Activated naive CD4-positive, alpha-beta T cell treated with anti-CD3 and anti-CD28 coated beads, Interleukin-2, amount 10 ng/mL, durations not matched to agents 7 days and 5 days (primary cell): ENCODE data around the gene TCF3.
A peak's percentile ranks its signal among the peaks of the same experiment; 100 is the strongest.
"Not testable (repeated sequence)": the region's sequence is repeated elsewhere in the genome, so short reads cannot be mapped to it uniquely, and the experiment has no call there.

Source experiments
- CTCF ChIA-PET: fragments of 350-600 bp; sonication (Branson Sonifier 250); formaldehyde crosslinking; loops from one replicate; lab custom pipeline; 2021; ENCODE audit warnings: antibody characterized with exemption; lab: Charles Lee
- DNase-seq: peaks from one replicate; pipeline ENCODE4 v3.0.0-alpha.2; 2020
- H3K27ac Mint-ChIP-seq: one replicate; pipeline ENCODE4 v1.8.0; 2021; ENCODE audit warnings: mild to moderate bottlenecking, moderate library complexity, mixed read lengths
- H3K27me3 Mint-ChIP-seq: one replicate; pipeline ENCODE4 v1.8.0; 2021; ENCODE audit warnings: mild to moderate bottlenecking, mixed read lengths
- H3K36me3 Mint-ChIP-seq: one replicate; pipeline ENCODE4 v1.8.0; 2021; ENCODE audit warnings: mixed read lengths
- H3K4me1 Mint-ChIP-seq: one replicate; pipeline ENCODE4 v1.8.0; 2021; ENCODE audit warnings: mixed read lengths
- H3K4me3 Mint-ChIP-seq: one replicate; pipeline ENCODE4 v1.8.0; 2021; ENCODE audit warnings: mild to moderate bottlenecking, moderate library complexity, mixed read lengths
- H3K9me3 Mint-ChIP-seq: one replicate; pipeline ENCODE4 v1.8.0; 2021; ENCODE audit warnings: mixed read lengths

The TCF3 gene

GRCh38 chr19:1652471-1653299 is at the start of gene TCF3:
TCF3 (minus strand) TSS chr19:1652615; CDS start chr19:1650248, 2,367 bp downstream.
- no peaks in the 10 kb centered on the region for H3K36me3 Mint-ChIP-seq
- H3K9me3 Mint-ChIP-seq = no peaks in the 10 kb centered on the region
- H3K4me1 Mint-ChIP-seq = peaks cover 20% of the 10 kb centered on the region
- CTCF ChIA-PET = interaction anchor here (1.4 kb wide), 1 partner anchor 106 kb away, joined by 4 read pairs; no protein-coding TSS in a partner anchor
- H3K27ac Mint-ChIP-seq = peak within 1 kb of the TSS; percentile 93
- peak; percentile 98 for DNase-seq
- H3K4me3 Mint-ChIP-seq = peak within 1 kb of the TSS; percentile 90
- peaks cover 11% of the 10 kb centered on the region for H3K27me3 Mint-ChIP-seq

GRCh38 chr19:1700733-1701663 is 48.6 kb upstream of the TCF3 start:
- peaks cover 8% of the 10 kb centered on the region for H3K4me1 Mint-ChIP-seq
- no peaks in the 10 kb centered on the region for H3K36me3 Mint-ChIP-seq
- CTCF ChIA-PET = no interaction called here
- H3K4me3 Mint-ChIP-seq = no peak overlapping the region
- no peak overlapping the region for H3K27ac Mint-ChIP-seq
- no peak for DNase-seq
- peaks cover 33% of the 10 kb centered on the region for H3K27me3 Mint-ChIP-seq
- peaks cover 13% of the 10 kb centered on the region for H3K9me3 Mint-ChIP-seq

GRCh38 chr19:1699998-1700732 is 47.8 kb upstream of the TCF3 start:
- Mint-ChIP-seq H3K27me3 (peaks cover 33% of the 10 kb centered on the region), H3K9me3 (peaks cover 13% of the 10 kb centered on the region), H3K36me3 (no peaks in the 10 kb centered on the region), H3K4me3 (no peak overlapping the region), H3K4me1 (peaks cover 8% of the 10 kb centered on the region), H3K27ac (no peak overlapping the region)
- no peak for DNase-seq
- CTCF ChIA-PET = no interaction called here

- H3K9me3 Mint-ChIP-seq = peaks cover 12% of the 10 kb centered on the region
- H3K4me3 Mint-ChIP-seq = no peak overlapping the region
- peaks cover 38% of the 10 kb centered on the region for H3K27me3 Mint-ChIP-seq
- CTCF ChIA-PET = no interaction called here
- H3K36me3 Mint-ChIP-seq = no peaks in the 10 kb centered on the region
- no peak overlapping the region for H3K27ac Mint-ChIP-seq
- H3K4me1 Mint-ChIP-seq = peaks cover 8% of the 10 kb centered on the region
- no peak for DNase-seq
Observed at GRCh38 chr19:1699386-1699785, 47.0 kb upstream of the TCF3 start.

- CTCF ChIA-PET = no interaction called here
- H3K36me3 Mint-ChIP-seq = no peaks in the 10 kb centered on the region
Observed at GRCh38 chr19:1698636-1699035, 46.2 kb upstream of the TCF3 start.

GRCh38 chr19:1695481-1695880 is 43.1 kb upstream of the TCF3 start:
- H3K36me3 Mint-ChIP-seq, H3K4me1 Mint-ChIP-seq, CTCF ChIA-PET, DNase-seq, H3K4me3 Mint-ChIP-seq: not testable (repeated sequence)
- peaks cover 52% of the 10 kb centered on the region for H3K27me3 Mint-ChIP-seq
- peaks cover 10% of the 10 kb centered on the region for H3K9me3 Mint-ChIP-seq
- peak overlapping the region; percentile 49 for H3K27ac Mint-ChIP-seq

More at GRCh38 chr19:1698636-1699035, 46.2 kb upstream of the TCF3 start:
- H3K27ac Mint-ChIP-seq = no peak overlapping the region
- no peak overlapping the region for H3K4me3 Mint-ChIP-seq
- DNase-seq = no peak
- peaks cover 45% of the 10 kb centered on the region for H3K27me3 Mint-ChIP-seq
- peaks cover 10% of the 10 kb centered on the region for H3K9me3 Mint-ChIP-seq
- peaks cover 8% of the 10 kb centered on the region for H3K4me1 Mint-ChIP-seq

GRCh38 chr19:1691589-1692290 is 39.3 kb upstream of the TCF3 start:
- DNase-seq = no peak
- Mint-ChIP-seq H3K4me1 (peaks cover 9% of the 10 kb centered on the region), H3K4me3 (no peak overlapping the region), H3K9me3 (peaks cover 10% of the 10 kb centered on the region), H3K27me3 (peaks cover 74% of the 10 kb centered on the region), H3K27ac (no peak overlapping the region), H3K36me3 (no peaks in the 10 kb centered on the region)
- CTCF ChIA-PET = no interaction called here

GRCh38 chr19:1690699-1691307 is 38.4 kb upstream of the TCF3 start:
- H3K9me3 Mint-ChIP-seq = peaks cover 7% of the 10 kb centered on the region
- H3K4me3 Mint-ChIP-seq = no peak overlapping the region
- H3K4me1 Mint-ChIP-seq = peaks cover 9% of the 10 kb centered on the region
- peak; percentile 82 for DNase-seq
- CTCF ChIA-PET = no interaction called here
- peaks cover 74% of the 10 kb centered on the region for H3K27me3 Mint-ChIP-seq
- no peak overlapping the region for H3K27ac Mint-ChIP-seq
- H3K36me3 Mint-ChIP-seq = no peaks in the 10 kb centered on the region

- DNase-seq, H3K36me3 Mint-ChIP-seq, H3K4me1 Mint-ChIP-seq, CTCF ChIA-PET, H3K27ac Mint-ChIP-seq, H3K9me3 Mint-ChIP-seq, H3K4me3 Mint-ChIP-seq: not testable (repeated sequence)
- H3K27me3 Mint-ChIP-seq = peaks cover 57% of the 10 kb centered on the region
Observed at GRCh38 chr19:1685785-1686184, 33.4 kb upstream of the TCF3 start.

GRCh38 chr19:1685046-1685445 is 32.6 kb upstream of the TCF3 start:
- H3K27me3 Mint-ChIP-seq = peaks cover 53% of the 10 kb centered on the region
- no peak overlapping the region for H3K4me3 Mint-ChIP-seq
- DNase-seq = no peak
- CTCF ChIA-PET = no interaction called here
- no peaks in the 10 kb centered on the region for H3K9me3 Mint-ChIP-seq
- no peaks in the 10 kb centered on the region for H3K36me3 Mint-ChIP-seq
- no peaks in the 10 kb centered on the region for H3K4me1 Mint-ChIP-seq
- no peak overlapping the region for H3K27ac Mint-ChIP-seq

GRCh38 chr19:1684573-1684912 is 32.1 kb upstream of the TCF3 start:
- Mint-ChIP-seq H3K27ac (no peak overlapping the region), H3K27me3 (peaks cover 51% of the 10 kb centered on the region), H3K9me3 (no peaks in the 10 kb centered on the region), H3K4me3 (no peak overlapping the region), H3K36me3 (no peaks in the 10 kb centered on the region), H3K4me1 (no peaks in the 10 kb centered on the region)
- CTCF ChIA-PET = no interaction called here
- DNase-seq = no peak

- H3K36me3 Mint-ChIP-seq = no peaks in the 10 kb centered on the region
- CTCF ChIA-PET = interaction anchor here (0.8 kb wide), 1 partner anchor 142 kb away, joined by 3 read pairs; no protein-coding TSS in a partner anchor
Observed at GRCh38 chr19:1683869-1684572, 31.6 kb upstream of the TCF3 start.

GRCh38 chr19:1680976-1681375 is 28.6 kb upstream of the TCF3 start:
- Mint-ChIP-seq H3K36me3 (no peaks in the 10 kb centered on the region), H3K27ac (no peak overlapping the region), H3K27me3 (peaks cover 61% of the 10 kb centered on the region), H3K9me3 (no peaks in the 10 kb centered on the region), H3K4me3 (no peak overlapping the region), H3K4me1 (no peaks in the 10 kb centered on the region)
- no peak for DNase-seq
- CTCF ChIA-PET = interaction anchor here (1.2 kb wide), 1 partner anchor 9 kb away, joined by 5 read pairs; no protein-coding TSS in a partner anchor

More at GRCh38 chr19:1683869-1684572, 31.6 kb upstream of the TCF3 start:
- DNase-seq = no peak
- Mint-ChIP-seq H3K27ac (no peak overlapping the region), H3K4me3 (no peak overlapping the region), H3K4me1 (no peaks in the 10 kb centered on the region), H3K27me3 (peaks cover 50% of the 10 kb centered on the region), H3K9me3 (no peaks in the 10 kb centered on the region)
